H1 (cell line): ENCODE measurements around the gene RANBP17. TPM values are rescaled to one million over a fixed set of nuclear protein-coding genes. Genes with fewer than 3 reads are reported as not detected.

Source experiments
- CTCF ChIA-PET: fragments of 300-600 bp; sonication (Branson Sonifier 250); formaldehyde crosslinking; loops from one replicate; lab custom pipeline; 2021; ENCODE audit not compliant: partially characterized antibody; lab: Charles Lee
- POLR2A ChIA-PET: fragments of 300-600 bp; sonication (Branson Sonifier 250); formaldehyde crosslinking; loops from one replicate; lab custom pipeline; 2021; ENCODE audit warnings: inconsistent platforms; ENCODE audit not compliant: partially characterized antibody; lab: Charles Lee
- DNase-seq, 2 experiments: peaks; one replicate each; pipeline versions ENCODE4 v3.0.0 to v3.0.0-alpha.2; 2010 to 2022; ENCODE audit warnings: low spot score in 2 of 2, low read depth in 1 of 2, mixed read lengths in 1 of 2
- FAIRE-seq: peaks from 2 replicates; lab custom pipeline; 2011; peaks lifted over from hg19 to GRCh38; lab: Jason Lieb, UNC
- H2AFZ ChIP-seq: 2 replicates; pipeline ENCODE4 v1.8.1; 2012; ENCODE audit warnings: low read length, inconsistent platforms
- H2AK5ac ChIP-seq: 2 replicates; pipeline ENCODE4 v1.6.1; 2013; ENCODE audit warnings: low read depth, low read length
- H2BK120ac ChIP-seq: replicated peaks from 2 replicates; pipeline ENCODE3; 2013; ENCODE audit warnings: low read depth, low read length, inconsistent platforms
- H2BK12ac ChIP-seq: 2 replicates; pipeline ENCODE4 v1.6.1; 2013; ENCODE audit warnings: low read depth, low read length
- H2BK15ac ChIP-seq: 2 replicates; pipeline ENCODE4 v1.6.1; 2013; ENCODE audit warnings: low read length
- H2BK20ac ChIP-seq: 2 replicates; pipeline ENCODE4 v1.6.1; 2013; ENCODE audit warnings: low read length
- H2BK5ac ChIP-seq: 2 replicates; pipeline ENCODE4 v1.6.1; 2013; ENCODE audit warnings: low read depth, low read length
- H3K14ac ChIP-seq: 2 replicates; pipeline ENCODE4 v1.6.1; 2013; ENCODE audit warnings: inconsistent platforms; ENCODE audit not compliant: insufficient read length
- H3K18ac ChIP-seq: 2 replicates; pipeline ENCODE4 v1.6.1; 2013; ENCODE audit warnings: low read length; ENCODE audit errors: extremely low read depth
- H3K23ac ChIP-seq: 2 replicates; pipeline ENCODE4 v1.6.1; 2013; ENCODE audit warnings: inconsistent platforms; ENCODE audit not compliant: insufficient read length
- H3K23me2 ChIP-seq: 2 replicates; pipeline ENCODE4 v1.6.1; 2013; ENCODE audit warnings: low read depth, low read length
- H3K27ac ChIP-seq: 2 replicates; pipeline ENCODE4 v1.6.1; 2011; ENCODE audit warnings: low read depth, low read length, inconsistent platforms
- H3K27me3 ChIP-seq, 4 experiments: replicated peaks in 1 of 4; 1 replicate in 1 of 4; 2 replicates in 3 of 4; pipeline versions ENCODE4 v1.6.1 to v1.8.1; 2011 to 2013; ENCODE audit warnings: low read length in 3 of 4, mild to moderate bottlenecking in 3 of 4, inconsistent platforms in 2 of 4, mixed read lengths in 2 of 4, moderate library complexity in 1 of 4; ENCODE audit not compliant: control insufficient read depth in 3 of 4, insufficient read depth in 3 of 4; ENCODE audit errors: extremely low read depth in 1 of 4
- H3K36me3 ChIP-seq, 4 experiments: 2 replicates each; pipeline versions ENCODE4 v1.6.1 to v1.8.1; 2011 to 2013; ENCODE audit warnings: mild to moderate bottlenecking in 4 of 4, low read length in 3 of 4, moderate library complexity in 2 of 4, control low read depth in 1 of 4, inconsistent platforms in 1 of 4; ENCODE audit not compliant: insufficient read depth in 4 of 4, control insufficient read depth in 2 of 4
- H3K4ac ChIP-seq: replicated peaks from 2 replicates; pipeline ENCODE3; 2013; ENCODE audit warnings: low read length, low read depth, mixed read lengths, inconsistent platforms; ENCODE audit not compliant: insufficient read length
- H3K4me1 ChIP-seq, 4 experiments: replicated peaks in 1 of 4; 1 replicate in 1 of 4; 2 replicates in 3 of 4; pipeline versions ENCODE4 v1.6.1 to v1.8.1; 2011 to 2013; ENCODE audit warnings: low read length in 3 of 4, inconsistent platforms in 2 of 4, mixed read lengths in 1 of 4; ENCODE audit not compliant: insufficient read depth in 4 of 4, control insufficient read depth in 3 of 4
- H3K4me2 ChIP-seq, 2 experiments: 2 replicates each; pipeline versions ENCODE4 v1.6.1 to v1.8.1; 2011 to 2013; ENCODE audit warnings: low read depth in 2 of 2, low read length in 2 of 2, control low read depth in 1 of 2, inconsistent platforms in 1 of 2, mild to moderate bottlenecking in 1 of 2; ENCODE audit not compliant: insufficient read depth in 1 of 2
- H3K4me3 ChIP-seq, 4 experiments: fragments of 200-600, 300-600 bp in 1 of 4; sonication (generic), shearing (Covaris generic), sonication (Bioruptor Twin) in 1 of 4; 2 replicates each; pipeline versions ENCODE4 v1.5.1 to v1.8.1; 2011 to 2016; ENCODE audit warnings: low read length in 4 of 4, low read depth in 3 of 4, control low read depth in 2 of 4, inconsistent platforms in 2 of 4, mild to moderate bottlenecking in 2 of 4, mixed read lengths in 1 of 4, moderate library complexity in 1 of 4; ENCODE audit not compliant: insufficient read depth in 2 of 4; ENCODE audit errors: extremely low read depth in 1 of 4
- H3K56ac ChIP-seq: replicated peaks from 2 replicates; pipeline ENCODE3; 2013; ENCODE audit warnings: low read depth, mild to moderate bottlenecking, mixed read lengths, low read length, inconsistent platforms; ENCODE audit not compliant: insufficient read length
- H3K79me1 ChIP-seq: 2 replicates; pipeline ENCODE4 v1.6.1; 2013; ENCODE audit warnings: low read depth, low read length, control low read depth
- H3K79me2 ChIP-seq, 2 experiments: 2 replicates each; pipeline versions ENCODE4 v1.6.1 to v1.8.1; 2012 to 2013; ENCODE audit warnings: low read length in 2 of 2, mild to moderate bottlenecking in 2 of 2, inconsistent platforms in 1 of 2; ENCODE audit not compliant: insufficient read depth in 2 of 2, control insufficient read depth in 1 of 2
- H3K9ac ChIP-seq, 4 experiments: replicated peaks in 1 of 4; 1 replicate in 1 of 4; 2 replicates in 3 of 4; pipeline versions ENCODE4 v1.6.1 to v1.8.1; 2011 to 2013; ENCODE audit warnings: low read depth in 3 of 4, low read length in 3 of 4, control low read depth in 2 of 4, mild to moderate bottlenecking in 2 of 4, moderate library complexity in 2 of 4, inconsistent platforms in 1 of 4; ENCODE audit errors: extremely low read depth in 1 of 4
- H3K9me3 ChIP-seq, 2 experiments: 2 replicates each; pipeline versions ENCODE4 v1.6.1 to v1.8.1; 2012 to 2013; ENCODE audit warnings: mild to moderate bottlenecking in 2 of 2, moderate library complexity in 2 of 2, control low read depth in 1 of 2, inconsistent platforms in 1 of 2, low read depth in 1 of 2, low read length in 1 of 2, mixed read lengths in 1 of 2; ENCODE audit not compliant: insufficient read depth in 2 of 2
- H4K20me1 ChIP-seq, 2 experiments: replicated peaks in 1 of 2; 2 replicates each; pipeline versions ENCODE3 to v1.8.1; 2011 to 2013; ENCODE audit warnings: inconsistent platforms in 2 of 2, low read length in 2 of 2, mild to moderate bottlenecking in 1 of 2; ENCODE audit not compliant: insufficient read depth in 2 of 2, control insufficient read depth in 1 of 2
- H4K5ac ChIP-seq: 2 replicates; pipeline ENCODE4 v1.6.1; 2013; ENCODE audit warnings: low read length, low read depth, mixed read lengths, inconsistent platforms; ENCODE audit not compliant: insufficient read length
- H4K8ac ChIP-seq: 2 replicates; pipeline ENCODE4 v1.8.0; 2013; ENCODE audit warnings: mild to moderate bottlenecking, moderate library complexity, low read length, inconsistent platforms; ENCODE audit not compliant: insufficient read depth; ENCODE audit errors: extremely low read depth
- H4K91ac ChIP-seq: replicated peaks from 2 replicates; pipeline ENCODE3; 2013; ENCODE audit warnings: low read length, mixed read lengths, inconsistent platforms; ENCODE audit not compliant: insufficient read length
- NANOG ChIP-seq: IDR thresholded peaks from 2 replicates; pipeline ENCODE4 v1.6.1; 2011; ENCODE audit warnings: low read length, low read depth, mild to moderate bottlenecking, inconsistent platforms; ENCODE audit not compliant: insufficient read depth, poor library complexity, severe bottlenecking
- RAD21 ChIP-seq, 2 experiments: IDR thresholded peaks in 1 of 2; conservative IDR thresholded peaks in 1 of 2; 2 replicates each; pipeline ENCODE4 v1.6.1; 2011; ENCODE audit warnings: low read depth in 2 of 2, low read length in 2 of 2, improper control_type of control experiment in 1 of 2, inconsistent platforms in 1 of 2, mild to moderate bottlenecking in 1 of 2, moderate library complexity in 1 of 2
- TEAD4 ChIP-seq: IDR thresholded peaks from 2 replicates; pipeline ENCODE4 v1.6.1; 2012; ENCODE audit warnings: low read depth, low read length, inconsistent platforms, mixed read lengths
- WGBS, 2 experiments: shearing (Covaris generic) in 1 of 2; methylation state at CpG; one replicate each; pipeline versions ENCODE4 v1.1.6 to v1.1.7; 2013 to 2015; ENCODE audit warnings: low lambda C conversion rate in 2 of 2, mixed read lengths in 2 of 2, inconsistent platforms in 1 of 2, low coverage in 1 of 2, missing lambda C conversion rate in 1 of 2; ENCODE audit not compliant: insufficient replicate concordance in 2 of 2, insufficient coverage in 1 of 2, insufficient read length in 1 of 2; ENCODE audit errors: extremely low coverage in 1 of 2, missing lambda C conversion rate in 1 of 2; 5-methylcytosine and 5-hydroxymethylcytosine counted together
- polyA plus RNA-seq, 7 experiments: library from polyadenylated mRNA; depleted of rRNA in 3 of 7; stranded (reverse) in 5 of 7; unstranded in 2 of 7; fragments of >200 nt in 5 of 7; fragments of 200-250 nt in 2 of 7; gene quantifications; 1 replicate in 5 of 7; 2 replicates in 1 of 7; 4 replicates in 1 of 7; pipeline versions ENCODE4 v1.2.1 to v1.2.3, GENCODE V29; 2011 to 2013; ENCODE audit warnings: missing spikeins in 2 of 7, mixed read lengths in 2 of 7
- total RNA-seq: library from RNA; stranded (reverse); fragmentation: NEBNext Ultra II Directional; extraction: Animal tissue kit (Norgen Biotek cat#: 25700); gene quantifications from 2 replicates; pipeline ENCODE4 v1.2.1, GENCODE V29; 2021

Gene RANBP17
- total and polyA plus RNA-seq, 2 of the 8 experiments (the other 6 are each of a cell fraction or from before 2014, with no cell fraction given), result 8.6 to 21.3 TPM

GRCh38 chr5:170986598-170986997, 124.8 kb downstream of the RANBP17 start:
- CTCF ChIA-PET, result interaction anchor here (0.6 to 0.9 kb wide), 2 partner anchors 242 to 365 kb away, joined by 3 read pairs; no protein-coding TSS in a partner anchor
- H2AK5ac ChIP-seq, result no peak overlapping the region

More at GRCh38 chr5:170986598-170986997, 124.8 kb downstream of the RANBP17 start:
- no peak overlapping the region for H3K9ac ChIP-seq
- no peak overlapping the region for H3K14ac ChIP-seq
- no peak overlapping the region for H3K56ac ChIP-seq
- no peak overlapping the region for H2BK12ac ChIP-seq
- FAIRE-seq (no peak), DNase-seq (no peak)
- H3K36me3 ChIP-seq, result 0 out of 8 replicates have a peak, but pooled peaks cover 0 to 1% (median 0%) of the 10 kb centered on the region in 4 experiments
- no peak overlapping the region for H2BK20ac ChIP-seq
- no peak overlapping the region for H4K5ac ChIP-seq
- H2AFZ ChIP-seq, result no peak overlapping the region
- H2BK120ac ChIP-seq, result no peak overlapping the region
- no peaks in the 10 kb centered on the region for H3K27me3 ChIP-seq
- 47% methylated on average over 1 of the region's 1 CpG; no CpG with 5 or more reads in 1 of the 2 experiments for WGBS, 2 experiments
- no peak overlapping the region for H3K27ac ChIP-seq
- H3K4me2 ChIP-seq, result no peak overlapping the region
- H3K79me2 ChIP-seq, result no peaks in the 10 kb centered on the region
- H2BK5ac ChIP-seq, result no peak overlapping the region
- peaks cover 0 to 2% of the 10 kb centered on the region in 2 experiments for H4K20me1 ChIP-seq
- H4K8ac ChIP-seq, result no peak overlapping the region
- H2BK15ac ChIP-seq, result no peak overlapping the region
- TF ChIP-seq TEAD4 (no peak), NANOG (no peak), RAD21 (IDR thresholded peaks at IDR 0.05 in 1 of 2, conservative IDR thresholded peaks at IDR 0.05 in 1 of 2; ENCODE audit: low read depth in 2 of 2, low read length in 2 of 2) (peak in 1 of 2 experiments; percentile 33; a peak in 2 of 4 replicates)
- TF ChIP-seq, all 59 proteins: peak for 1
- no peaks in the 10 kb centered on the region for H3K79me1 ChIP-seq
- no peaks in the 10 kb centered on the region for H3K4me1 ChIP-seq
- H3K18ac ChIP-seq, result no peak overlapping the region
- POLR2A ChIA-PET, result no interaction called here
- no peak overlapping the region for H3K4ac ChIP-seq
- H4K91ac ChIP-seq, result no peak overlapping the region
- no peaks in the 10 kb centered on the region; a peak in 1 of 4 replicates for H3K9me3 ChIP-seq
- no peak overlapping the region for H3K4me3 ChIP-seq
- H3K23ac ChIP-seq, result no peak overlapping the region
- H3K23me2 ChIP-seq, result peaks cover 2% of the 10 kb centered on the region; the same call in 1 of the 2 replicates
